NB4 (cell line): ENCODE measurements around the gene CCDC50.

Experiments used
- DNase-seq: peaks from one replicate; pipeline ENCODE4 v3.0.0; 2010; ENCODE audit warnings: low read depth
- H3K4me3 ChIP-seq: one replicate; pipeline ENCODE4 v1.5.1; 2011; ENCODE audit warnings: mild to moderate bottlenecking, low read depth, low read length, moderate library complexity
- CTCF ChIP-seq: IDR thresholded peaks from one replicate; pipeline ENCODE4 v1.5.1; 2012; ENCODE audit warnings: low read depth, low read length
- MYC ChIP-seq: IDR thresholded peaks from 2 replicates; pipeline ENCODE4 v1.6.1; 2011; ENCODE audit warnings: low read depth, low read length
- POLR2A ChIP-seq: IDR thresholded peaks from 2 replicates; pipeline ENCODE4 v1.6.1; 2011; ENCODE audit warnings: mild to moderate bottlenecking; ENCODE audit not compliant: insufficient read length; ENCODE audit errors: extremely low read depth
- TF ChIP-seq, protein P1 (sequence below): IDR thresholded peaks from 2 replicates; pipeline ENCODE4 v1.6.1; 2011; ENCODE audit warnings: low read depth, low read length

CCDC50 gene

GRCh38 chr3:191300422-191300821 is 28.8 kb upstream of the CCDC50 start:
- no peak overlapping the region for H3K4me3 ChIP-seq
- TF ChIP-seq POLR2A (no peak), CTCF (no peak), MYC (no peak)
- TF ChIP-seq, protein P1, sequence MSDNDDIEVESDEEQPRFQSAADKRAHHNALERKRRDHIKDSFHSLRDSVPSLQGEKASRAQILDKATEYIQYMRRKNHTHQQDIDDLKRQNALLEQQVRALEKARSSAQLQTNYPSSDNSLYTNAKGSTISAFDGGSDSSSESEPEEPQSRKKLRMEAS = no peak
- no peak for DNase-seq

DNA sequence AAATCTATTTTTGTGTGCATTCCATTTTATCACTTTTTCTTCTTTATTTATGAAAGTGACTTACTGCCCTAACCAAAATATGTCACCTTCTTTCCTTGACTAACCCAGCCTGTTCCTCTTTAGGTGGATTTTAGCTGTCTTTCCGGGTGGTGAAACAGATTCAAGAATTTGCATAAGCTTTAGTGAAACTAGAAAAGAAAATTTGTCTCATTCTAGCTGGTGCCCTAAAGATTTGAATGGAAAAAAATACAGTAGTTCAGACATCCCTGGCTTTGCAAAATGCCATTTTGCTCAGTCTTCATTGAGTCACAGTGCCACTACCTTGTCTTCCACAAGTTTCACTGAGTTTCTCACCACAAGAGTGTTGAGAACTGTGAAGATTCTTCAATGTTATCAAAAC is 28.2 kb upstream of the CCDC50 start:
- TF ChIP-seq CTCF (no peak), POLR2A (no peak), MYC (no peak)
- TF ChIP-seq, protein P1 = no peak
- no peak for DNase-seq
- H3K4me3 ChIP-seq = no peak overlapping the region

DNA sequence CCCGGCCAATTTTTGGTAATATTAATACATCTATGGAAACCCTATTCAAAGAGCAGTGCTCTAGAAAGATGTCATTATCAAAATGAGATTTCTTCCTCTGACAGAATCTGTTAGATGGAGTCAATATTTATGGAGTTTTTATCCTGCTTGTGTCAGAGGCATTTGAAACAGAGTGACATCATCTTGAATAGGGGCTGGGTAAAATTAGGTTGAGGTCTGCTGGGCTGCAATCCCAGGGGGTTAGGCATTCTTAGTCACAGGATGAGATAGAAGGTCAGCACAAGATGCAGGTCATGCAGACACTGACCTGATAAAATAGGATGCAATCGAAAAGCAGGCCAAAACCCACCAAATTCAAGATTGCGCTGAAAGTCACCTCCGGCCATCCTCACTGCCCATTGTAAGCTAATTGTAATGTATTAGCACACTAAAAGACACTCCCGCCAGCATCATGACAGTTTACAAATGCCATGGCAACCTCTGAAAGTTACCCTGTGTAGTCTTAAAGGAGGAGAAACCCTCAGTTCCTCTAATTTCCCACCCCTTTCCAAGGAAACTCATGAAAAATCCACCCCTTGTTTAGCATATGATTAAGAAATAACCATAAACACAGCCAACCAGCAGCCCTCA is 27.3 kb upstream of the CCDC50 start:
- DNase-seq = no peak
- TF ChIP-seq, protein P1 = no peak
- H3K4me3 ChIP-seq = no peak overlapping the region

DNA sequence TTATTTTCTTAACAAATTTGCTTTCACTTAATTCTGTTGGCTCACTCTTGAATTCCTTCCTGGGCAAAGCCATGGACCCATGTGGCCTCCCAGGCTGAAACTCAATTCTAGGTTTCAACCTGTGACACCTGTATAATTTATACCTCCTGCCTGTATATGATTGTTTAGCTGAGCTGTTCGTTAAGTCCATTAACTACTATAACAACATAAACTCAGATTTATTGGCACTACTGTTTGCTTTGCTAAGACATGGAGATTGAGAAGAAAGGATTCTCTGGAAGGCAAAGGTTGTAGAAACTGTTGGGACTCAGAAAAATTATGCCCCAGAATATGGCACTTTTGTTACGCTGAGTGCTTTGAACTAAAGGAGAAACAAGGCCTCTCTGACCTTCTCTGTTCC is 26.7 kb upstream of the CCDC50 start:
- H3K4me3 ChIP-seq = no peak overlapping the region
- TF ChIP-seq, protein P1 = no peak
- TF ChIP-seq MYC = no peak
- no peak for TF ChIP-seq POLR2A
- no peak for TF ChIP-seq CTCF
- no peak for DNase-seq

GRCh38 chr3:191303596-191303995 is 25.6 kb upstream of the CCDC50 start:
- TF ChIP-seq, protein P1 = no peak
- TF ChIP-seq POLR2A (no peak), MYC (no peak), CTCF (no peak)
- DNase-seq = no peak
- no peak overlapping the region for H3K4me3 ChIP-seq

DNA sequence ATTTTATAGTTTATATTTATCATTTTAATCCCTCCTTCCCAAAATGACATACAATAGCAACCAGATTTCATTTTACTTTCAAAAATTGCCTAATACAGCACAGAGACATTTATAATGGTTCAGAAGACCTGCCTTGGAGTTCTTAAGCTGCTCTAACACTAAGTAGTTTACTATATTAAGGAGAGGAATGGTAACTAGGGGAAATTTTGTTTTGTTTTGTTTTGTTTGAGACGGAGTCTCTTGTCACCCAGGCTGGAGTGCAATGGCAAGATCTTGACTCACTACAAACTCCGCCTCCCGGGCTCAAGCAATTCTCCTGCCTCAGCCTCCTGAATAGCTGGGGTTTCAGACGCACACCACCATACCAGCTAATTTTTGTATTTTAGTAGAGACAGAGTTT is 22.8 kb upstream of the CCDC50 start:
- no peak overlapping the region for H3K4me3 ChIP-seq
- no peak for TF ChIP-seq CTCF
- TF ChIP-seq, protein P1 = no peak
- no peak for TF ChIP-seq POLR2A
- no peak for TF ChIP-seq MYC
- no peak for DNase-seq
